ENCODE data around the gene TUBB3. TPM values are rescaled to one million over a fixed set of nuclear protein-coding genes. Genes with fewer than 3 reads are reported as not detected.

The TUBB3 gene
- total and polyA plus RNA-seq, 9 of the 15 experiments (the other 6 are each of a cell fraction or from before 2014, with no cell fraction given), result 0.18 to 12.5 (median 5.0) TPM

- H3K27me3 ChIP-seq (ENCODE audit: control insufficient read depth in 2 of 2, insufficient read depth in 2 of 2, low read length in 2 of 2), result no peaks in the 10 kb centered on the region
- H3K9ac ChIP-seq (ENCODE audit: insufficient read depth in 1 of 2, low read depth in 2 of 2, low read length in 2 of 2), result no peak overlapping the region
- intact Hi-C loops (cut with micrococcal nuclease), result no loop called here
- no TSS peak for BruUV-seq (replicated peaks)
- no peak overlapping the region for H3K4me2 ChIP-seq (ENCODE audit: insufficient read depth, low read length)
- FAIRE-seq (no peak), DNase-seq (ENCODE audit: extremely low read depth in 1 of 4, low spot score in 3 of 4) (no peak), ATAC-seq (no peak)
- in situ Hi-C loops (cut with MboI), result no loop called here
- peaks cover 78% of the 10 kb centered on the region; the same call in 2 of the 3 replicates for H3K36me3 ChIP-seq (ENCODE audit: control insufficient read depth, insufficient read depth, low read length)
- no peaks in the 10 kb centered on the region for H3K79me2 ChIP-seq (ENCODE audit: control insufficient read depth, insufficient read depth, low read length)
- no peak overlapping the region for H2AFZ ChIP-seq (ENCODE audit: low read depth, low read length)
- no peak overlapping the region for H3K27ac ChIP-seq (ENCODE audit: extremely low read depth, low read depth, low read length)
- WGBS (ENCODE audit: insufficient coverage, low coverage, missing lambda C conversion rate), result 83% methylated on average over 2 of the region's 13 CpGs
- ChIA-PET CTCF (ENCODE audit: low intra/inter-chr PET ratio) (no interaction called here), POLR2A (interaction anchor here (0.6 to 1.3 kb wide), 4 partner anchors 8 to 191 kb away, joined by 3 read pairs; no protein-coding TSS in a partner anchor)
- TF ChIP-seq ZC3H11A (IDR thresholded peaks at IDR 0.05; ENCODE audit: low read depth, low read length), result no peak
- TF ChIP-seq DNMT1 (IDR thresholded peaks at IDR 0.05), result no peak
- no peak for TF ChIP-seq ZNF232 (CRISPR knock-in tag; IDR thresholded peaks at IDR 0.05)
- TF ChIP-seq ZNF263 (CRISPR knock-in tag; IDR thresholded peaks at IDR 0.05; ENCODE audit: borderline replicate concordance), result peak; percentile 74
- TF ChIP-seq ARID2 (IDR thresholded peaks at IDR 0.05), result no peak
- no peaks in the 10 kb centered on the region for H4K20me1 ChIP-seq (replicated peaks; ENCODE audit: control insufficient read depth, insufficient read depth, low read length)
- peaks cover 0 to 23% of the 10 kb centered on the region in 2 experiments; a peak in 2 of 5 replicates for H3K4me1 ChIP-seq (replicated peaks in 1 of 2; ENCODE audit: control insufficient read depth in 2 of 2, insufficient read depth in 2 of 2, low read length in 2 of 2)
- no peaks in the 10 kb centered on the region; the same call in 1 of the 2 replicates for H3K9me3 ChIP-seq (replicated peaks; ENCODE audit: control insufficient read depth, insufficient read depth, low read depth, low read length)
- no peak overlapping the region for H3K4me3 ChIP-seq
- no peaks in the 10 kb centered on the region for H3K9me1 ChIP-seq (ENCODE audit: control insufficient read depth, insufficient read depth, low read length)
Measured at GRCh38 chr16:89907055-89907814, 15.9 kb upstream of the TUBB3 start.

- Histone ChIP-seq H3K27ac (ENCODE audit: extremely low read depth, low read depth, low read length) (no peak overlapping the region), H3K4me2 (ENCODE audit: insufficient read depth, low read length) (no peak overlapping the region), H3K4me1 (replicated peaks in 1 of 2; ENCODE audit: control insufficient read depth in 2 of 2, insufficient read depth in 2 of 2, low read length in 2 of 2) (peaks cover 0 to 31% of the 10 kb centered on the region in 2 experiments; a peak in 2 of 5 replicates), H2AFZ (ENCODE audit: low read depth, low read length) (no peak overlapping the region), H3K27me3 (ENCODE audit: control insufficient read depth in 2 of 2, insufficient read depth in 2 of 2, low read length in 2 of 2) (no peaks in the 10 kb centered on the region), H3K9me3 (replicated peaks; ENCODE audit: control insufficient read depth, insufficient read depth, low read depth, low read length) (no peaks in the 10 kb centered on the region; the same call in 1 of the 2 replicates), H3K79me2 (ENCODE audit: control insufficient read depth, insufficient read depth, low read length) (no peaks in the 10 kb centered on the region), H3K9me1 (ENCODE audit: control insufficient read depth, insufficient read depth, low read length) (no peaks in the 10 kb centered on the region), H3K36me3 (ENCODE audit: control insufficient read depth, insufficient read depth, low read length) (peaks cover 80% of the 10 kb centered on the region; the same call in 2 of the 3 replicates), H3K4me3 (no peak overlapping the region), H4K20me1 (replicated peaks; ENCODE audit: control insufficient read depth, insufficient read depth, low read length) (no peaks in the 10 kb centered on the region), H3K9ac (ENCODE audit: insufficient read depth in 1 of 2, low read depth in 2 of 2, low read length in 2 of 2) (no peak overlapping the region)
- ChIA-PET POLR2A (interaction anchor here (0.6 to 1.5 kb wide), 5 partner anchors 13 to 196 kb away, joined by 3 to 5 read pairs (median 3); no protein-coding TSS in a partner anchor), CTCF (ENCODE audit: low intra/inter-chr PET ratio) (no interaction called here)
- ATAC-seq (no peak), DNase-seq (ENCODE audit: extremely low read depth in 1 of 4, low spot score in 3 of 4) (no peak), FAIRE-seq (no peak)
- intact Hi-C loops (cut with micrococcal nuclease) (no loop called here), in situ Hi-C loops (cut with MboI) (no loop called here)
- 100% methylated on average over 2 of the region's 4 CpGs for WGBS (ENCODE audit: insufficient coverage, low coverage, missing lambda C conversion rate)
- BruUV-seq (replicated peaks), result no TSS peak
Measured at GRCh38 chr16:89908236-89908635, 14.9 kb upstream of the TUBB3 start.

Measured in K562 (cell line).